AG10803 (cell line): Measurements from ENCODE around the gene PNMA6A.

Experiments used
- DNase-seq: peaks from one replicate; pipeline ENCODE4 v3.0.0; 2010; ENCODE audit warnings: low read depth
- H3K4me3 ChIP-seq: 2 replicates; pipeline ENCODE4 v1.5.1; 2011; ENCODE audit warnings: mild to moderate bottlenecking, low read length, control low read depth
- TF ChIP-seq, protein P1 (sequence below): conservative IDR thresholded peaks from 2 replicates; pipeline ENCODE4 v1.5.1; 2011; ENCODE audit warnings: mild to moderate bottlenecking, low read length, control low read depth, inconsistent platforms

The PNMA6A gene

DNA sequence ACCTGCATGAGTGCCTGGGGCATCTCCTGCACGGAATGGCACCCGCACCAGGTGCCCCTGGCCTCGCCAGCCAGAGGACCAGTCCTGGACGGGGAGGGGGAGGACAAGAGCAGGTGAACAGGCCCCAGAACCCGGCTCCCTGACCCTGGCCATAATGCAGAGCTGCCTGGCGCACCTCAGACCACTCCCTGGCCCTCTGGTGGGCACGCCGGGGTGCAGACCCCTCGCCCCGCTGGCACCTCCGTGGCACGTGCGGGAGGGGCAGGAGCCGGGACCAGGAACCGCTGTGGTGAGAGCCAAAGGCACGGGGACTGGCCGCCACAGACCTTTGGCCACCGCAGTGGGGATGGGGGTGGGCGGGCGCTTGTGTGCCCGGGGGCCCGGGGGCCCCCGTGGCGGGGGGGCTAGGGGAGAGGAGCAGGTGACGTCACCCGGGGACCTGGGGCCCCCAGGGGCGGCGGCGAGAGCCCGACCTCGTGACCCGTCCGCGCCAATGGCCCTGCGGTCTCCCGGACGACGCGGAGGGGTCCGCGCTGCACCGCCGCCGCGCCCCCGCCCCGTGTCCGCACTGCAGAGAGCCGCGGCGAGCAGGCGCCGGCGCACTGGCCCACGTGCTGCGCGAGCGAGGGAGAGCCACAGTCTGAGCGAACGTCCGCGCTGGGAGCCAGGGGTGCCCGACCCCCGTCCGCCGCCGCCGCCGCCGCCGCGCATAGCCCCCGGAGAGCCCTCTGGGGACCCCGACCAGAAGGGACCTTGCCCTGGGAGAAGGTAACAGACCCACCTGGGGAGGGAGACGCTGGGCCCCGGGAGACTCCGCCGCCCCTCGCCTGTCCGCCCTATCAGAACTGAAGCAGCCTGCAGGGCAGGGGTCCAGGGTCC is 16.1 kb upstream of the PNMA6A start, which contains the start of gene PNMA3:
Gene PNMA3, plus strand, starts transcription at position 600 of the 879 bp plus-strand sequence. CDS start 586 bp downstream, outside the sequence.
- TF ChIP-seq, protein P1, sequence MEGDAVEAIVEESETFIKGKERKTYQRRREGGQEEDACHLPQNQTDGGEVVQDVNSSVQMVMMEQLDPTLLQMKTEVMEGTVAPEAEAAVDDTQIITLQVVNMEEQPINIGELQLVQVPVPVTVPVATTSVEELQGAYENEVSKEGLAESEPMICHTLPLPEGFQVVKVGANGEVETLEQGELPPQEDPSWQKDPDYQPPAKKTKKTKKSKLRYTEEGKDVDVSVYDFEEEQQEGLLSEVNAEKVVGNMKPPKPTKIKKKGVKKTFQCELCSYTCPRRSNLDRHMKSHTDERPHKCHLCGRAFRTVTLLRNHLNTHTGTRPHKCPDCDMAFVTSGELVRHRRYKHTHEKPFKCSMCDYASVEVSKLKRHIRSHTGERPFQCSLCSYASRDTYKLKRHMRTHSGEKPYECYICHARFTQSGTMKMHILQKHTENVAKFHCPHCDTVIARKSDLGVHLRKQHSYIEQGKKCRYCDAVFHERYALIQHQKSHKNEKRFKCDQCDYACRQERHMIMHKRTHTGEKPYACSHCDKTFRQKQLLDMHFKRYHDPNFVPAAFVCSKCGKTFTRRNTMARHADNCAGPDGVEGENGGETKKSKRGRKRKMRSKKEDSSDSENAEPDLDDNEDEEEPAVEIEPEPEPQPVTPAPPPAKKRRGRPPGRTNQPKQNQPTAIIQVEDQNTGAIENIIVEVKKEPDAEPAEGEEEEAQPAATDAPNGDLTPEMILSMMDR = no peak
- H3K4me3 ChIP-seq = no peak within 1 kb of the TSS
- DNase-seq = no peak

DNA sequence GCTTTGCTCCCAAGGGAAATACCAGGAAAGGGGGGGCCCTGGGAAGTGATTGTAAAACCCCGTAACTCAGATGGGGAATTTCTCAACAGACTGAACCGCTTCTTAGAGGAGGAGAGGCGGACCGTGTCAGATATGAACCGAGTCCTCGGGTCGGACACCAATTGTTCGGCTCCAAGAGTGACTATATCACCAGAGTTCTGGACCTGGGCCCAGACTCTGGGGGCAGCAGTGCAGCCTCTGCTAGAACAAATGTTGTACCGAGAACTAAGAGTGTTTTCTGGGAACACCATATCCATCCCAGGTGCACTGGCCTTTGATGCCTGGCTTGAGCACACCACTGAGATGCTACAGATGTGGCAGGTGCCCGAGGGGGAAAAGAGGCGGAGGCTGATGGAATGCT is 15.0 kb upstream of the PNMA6A start:
- no peak overlapping the region for H3K4me3 ChIP-seq
- no peak for DNase-seq
- TF ChIP-seq, protein P1 = no peak

DNA sequence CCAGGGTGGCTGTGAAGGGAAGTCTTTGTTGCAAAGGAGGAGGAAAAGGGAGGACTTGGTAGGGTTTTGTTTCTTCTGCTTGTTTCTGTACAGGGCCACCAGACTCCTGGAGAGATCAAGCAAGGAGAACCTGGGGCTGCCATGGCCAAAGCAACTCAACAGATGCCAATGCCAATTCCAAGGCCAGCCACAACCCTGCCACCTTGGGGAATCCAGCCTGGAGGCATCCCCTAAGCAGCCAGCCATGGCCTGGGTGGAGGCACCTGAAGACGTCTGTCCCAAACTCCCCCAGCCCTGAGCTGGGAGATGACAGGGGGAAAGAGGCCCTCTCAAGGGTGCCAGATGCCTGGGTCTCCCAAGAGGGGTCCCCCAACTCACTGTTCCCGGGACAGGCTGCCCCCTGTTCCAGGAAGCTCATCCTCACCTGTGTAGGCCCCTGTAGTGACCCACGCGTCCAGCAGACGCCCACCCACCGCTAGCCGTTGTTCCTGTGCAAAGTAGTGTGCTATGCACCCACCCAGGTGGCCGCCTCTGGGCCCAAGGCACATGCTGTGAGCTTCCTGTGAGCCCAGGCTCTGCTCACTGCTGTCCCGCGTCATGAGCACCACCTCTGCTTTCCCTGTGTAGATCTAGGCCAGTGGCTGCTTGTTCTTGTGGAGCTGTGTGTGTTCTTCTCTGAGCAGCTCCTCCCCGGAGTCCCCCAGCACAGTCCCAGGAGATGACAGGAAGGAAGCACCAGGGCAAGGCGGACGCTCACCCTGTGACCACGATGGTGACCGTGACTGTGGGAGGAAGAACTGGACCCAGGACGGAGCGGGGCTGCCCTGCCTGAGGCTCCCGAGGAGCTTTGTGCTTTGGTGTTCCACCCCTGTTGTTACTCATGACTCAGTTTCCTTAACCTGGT is 12.8 kb upstream of the PNMA6A start:
- no peak overlapping the region for H3K4me3 ChIP-seq
- TF ChIP-seq, protein P1 = no peak
- DNase-seq = no peak

DNA sequence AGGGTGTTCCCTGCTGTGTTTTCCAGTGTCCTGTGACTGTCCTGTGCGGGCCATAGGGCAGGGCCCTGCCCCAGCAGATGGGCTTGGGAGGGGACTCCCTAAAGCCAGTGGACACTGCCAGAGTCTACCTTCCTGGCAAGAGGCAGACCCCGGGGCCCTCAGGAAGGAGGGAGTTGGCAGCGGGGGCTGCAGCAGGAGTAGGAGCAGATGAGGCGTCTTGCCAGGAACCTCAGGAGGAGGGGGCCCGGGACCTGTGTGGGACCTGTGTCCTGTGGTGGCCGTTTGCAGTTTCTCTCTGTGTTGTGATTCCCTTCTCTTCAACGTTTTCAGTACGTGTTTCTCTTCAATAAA is 12.2 kb upstream of the PNMA6A start:
- H3K4me3 ChIP-seq = no peak overlapping the region
- no peak for DNase-seq
- TF ChIP-seq, protein P1 = no peak

DNA sequence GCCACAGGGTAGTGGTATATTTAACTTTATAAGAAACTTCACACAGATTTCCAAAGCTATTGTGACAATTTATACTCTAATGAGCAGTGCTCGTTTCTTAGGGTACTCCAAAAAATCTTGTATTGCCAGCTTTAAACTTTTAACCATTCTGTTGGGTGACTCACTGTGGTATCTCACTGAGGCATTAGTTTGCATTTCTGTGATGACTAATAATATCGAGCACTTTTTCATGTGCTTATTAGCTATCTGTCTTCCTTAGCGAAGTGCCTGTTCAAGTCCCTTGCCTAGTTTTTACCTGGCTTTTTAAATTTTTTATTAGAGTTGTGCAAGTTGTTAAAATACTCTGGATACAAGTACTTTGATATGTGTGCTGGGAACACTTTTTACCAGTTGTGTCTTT is 10.5 kb upstream of the PNMA6A start:
- TF ChIP-seq, protein P1 = no peak
- DNase-seq = peak; percentile 34

DNA sequence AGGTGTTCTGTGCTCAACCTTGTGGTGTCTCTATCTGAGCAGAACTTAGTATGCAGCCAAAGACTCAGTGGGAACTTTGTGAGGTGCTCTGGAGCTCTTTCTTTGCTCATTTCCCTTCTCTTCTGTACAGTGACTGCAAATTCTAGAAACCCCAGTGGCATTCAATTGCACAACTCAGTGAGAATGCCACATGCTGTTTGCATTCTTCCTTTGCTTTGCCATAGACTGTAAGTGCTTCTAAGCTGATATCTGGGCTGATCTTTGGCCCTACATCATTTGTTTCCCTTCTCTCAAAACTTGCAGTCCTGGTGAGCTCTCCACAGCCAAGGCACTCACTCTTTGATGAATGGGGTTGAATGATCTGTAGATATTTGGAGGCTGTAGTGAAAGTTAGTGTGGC is 8.9 kb upstream of the PNMA6A start:
- DNase-seq = peak; percentile 58
- no peak overlapping the region for H3K4me3 ChIP-seq
- TF ChIP-seq, protein P1 = no peak

More for the DNA sequence above, 10.5 kb upstream of the PNMA6A start:
- no peak overlapping the region for H3K4me3 ChIP-seq
